Mammary epithelial cell (primary cell): ENCODE results near the gene ENTPD1.

Experiments
- CTCF ChIP-seq, 2 donors: IDR thresholded peaks in 1 of 2; conservative IDR thresholded peaks in 1 of 2; 2 replicates each; pipeline ENCODE4 v1.5.1; 2011 to 2012; ENCODE audit warnings: inconsistent platforms in 2 of 2, low read length in 2 of 2, mild to moderate bottlenecking in 2 of 2, control low read depth in 1 of 2, low read depth in 1 of 2; ENCODE audit not compliant: insufficient read depth in 1 of 2; ENCODE audit errors: extremely low read depth in 1 of 2
- EZH2 ChIP-seq: IDR thresholded peaks from 2 replicates; pipeline ENCODE4 v1.6.1; 2012; ENCODE audit warnings: low read length, inconsistent platforms, borderline replicate concordance

- TF ChIP-seq CTCF (conservative IDR thresholded peaks at IDR 0.05 in 1 of 2, IDR thresholded peaks at IDR 0.05 in 1 of 2; ENCODE audit: extremely low read depth in 1 of 2, insufficient read depth in 1 of 2, low read depth in 1 of 2, low read length in 2 of 2) (no peak), EZH2 (no peak)
Observed at GRCh38 chr10:95837783-95838182, 81.8 kb downstream of the ENTPD1 start.
